Transverse colon (tissue), 4 donors: Measurements from ENCODE around the gene PRDM8. TPM values are rescaled to one million over a fixed set of nuclear protein-coding genes. Genes with fewer than 3 reads are reported as not detected.

Experiments used
- DNase-seq: peaks from one replicate; pipeline ENCODE4 v3.0.0-alpha.2; 2019
- H3K27ac ChIP-seq, 4 donors: fragments of 200-600 bp; sonication (generic); 2 replicates each; pipeline ENCODE4 v1.5.1; 2016 to 2018; ENCODE audit warnings: inconsistent platforms in 4 of 4
- H3K27me3 ChIP-seq: fragments of 200-600 bp; sonication (generic); 2 replicates; pipeline ENCODE4 v1.5.1; 2017; ENCODE audit warnings: inconsistent platforms
- H3K36me3 ChIP-seq, 4 donors: fragments of 200-600 bp; sonication (generic); 2 replicates each; pipeline ENCODE4 v1.5.1; 2017 to 2019; ENCODE audit warnings: inconsistent platforms in 4 of 4
- H3K4me1 ChIP-seq, 4 donors: fragments of 200-600 bp; sonication (generic); 2 replicates each; pipeline ENCODE4 v1.5.1; 2017 to 2020; ENCODE audit warnings: inconsistent platforms in 4 of 4
- H3K4me3 ChIP-seq, 4 donors: fragments of 200-600 bp; sonication (generic); 1 replicate in 1 of 4; 2 replicates in 3 of 4; pipeline versions ENCODE4 v1.5.1 to v1.6.1; 2017 to 2019; ENCODE audit warnings: inconsistent platforms in 4 of 4
- H3K9me3 ChIP-seq, 2 donors: fragments of 200-600 bp; sonication (generic); 2 replicates each; pipeline ENCODE4 v1.5.1; 2017 to 2019; ENCODE audit warnings: inconsistent platforms in 2 of 2
- CTCF ChIP-seq, 5 experiments: fragments of 200-600 bp in 3 of 5; fragments of 450-650 bp in 2 of 5; sonication (generic) in 3 of 5; IDR thresholded peaks; 1 replicate in 2 of 5; 2 replicates in 3 of 5; pipeline ENCODE4 v1.5.1; 2016 to 2017; ENCODE audit warnings: antibody characterized with exemption in 5 of 5, inconsistent platforms in 3 of 5, mild to moderate bottlenecking in 2 of 5, moderate library complexity in 1 of 5
- EP300 ChIP-seq: sonication (generic); formaldehyde crosslinking; IDR thresholded peaks from one replicate; pipeline ENCODE4 v1.6.1; 2017; ENCODE audit warnings: antibody characterized with exemption, low read depth
- POLR2A ChIP-seq: fragments of 450-650 bp; IDR thresholded peaks from one replicate; pipeline ENCODE4 v1.6.1; 2016; ENCODE audit warnings: antibody characterized with exemption, mild to moderate bottlenecking, moderate library complexity
- POLR2AphosphoS5 ChIP-seq, 3 donors: sonication (generic); formaldehyde crosslinking; IDR thresholded peaks; one replicate each; pipeline ENCODE4 v1.6.1; 2016; ENCODE audit warnings: antibody characterized with exemption in 3 of 3
- WGBS, 2 donors: methylation state at CpG; one replicate each; pipeline ENCODE4 v1.1.5; 2018; ENCODE audit warnings: low coverage in 1 of 2; 5-methylcytosine and 5-hydroxymethylcytosine counted together
- in situ Hi-C, 4 donors: fragments of 200-750 bp; cut with MboI; loops; one replicate each; pipeline versions ENCODE4 v1.15.0 to v1.15.1; 2017; ENCODE audit warnings: low sequenced_read_pairs in 3 of 4, low pct_ligation_motif_present in 1 of 4, low pct_unique_long_range_greater_than_20kb in 1 of 4
- intact Hi-C: fragments of 100-400 bp; cut with DNase I; formaldehyde crosslinking; loops from one replicate; pipeline ENCODE4 v1.15.1; 2023; ENCODE audit warnings: low total_unique reads
- total RNA-seq, 4 donors: library from RNA; depleted of rRNA; stranded (reverse); fragments of >200 nt; gene quantifications; one replicate each; pipeline ENCODE4 v1.1.0, GENCODE V29; 2016

Gene PRDM8
- total RNA-seq, 4 donors from 2014 or later, result 0.20 to 5.2 (median 3.2) TPM

- WGBS, 2 donors, result 46 to 87% methylated on average over 2 of the region's 2 CpGs
- no peak for DNase-seq
- no peaks in the 10 kb centered on the region for H3K4me1 ChIP-seq
- H3K27me3 ChIP-seq, result peaks cover 21% of the 10 kb centered on the region
- intact Hi-C loops, result no loop called here
- no peaks in the 10 kb centered on the region for H3K9me3 ChIP-seq
- H3K27ac ChIP-seq, result no peak overlapping the region
- no peak overlapping the region for H3K4me3 ChIP-seq
- in situ Hi-C loops, result no loop called here
- no peaks in the 10 kb centered on the region for H3K36me3 ChIP-seq
- TF ChIP-seq POLR2AphosphoS5 (IDR thresholded peaks at IDR 0.05) (no peak), POLR2A (no peak), CTCF (IDR thresholded peaks at IDR 0.05) (no peak), EP300 (no peak)
These were observed 28.8 kb downstream of the PRDM8 start for GRCh38 chr4:80226094-80226493.

GRCh38 chr4:80228460-80228859, 31.2 kb downstream of the PRDM8 start:
- no peak overlapping the region for H3K27ac ChIP-seq
- no peak for DNase-seq
- TF ChIP-seq POLR2A (no peak), POLR2AphosphoS5 (IDR thresholded peaks at IDR 0.05) (no peak)
- no peak overlapping the region for H3K4me3 ChIP-seq
- intact Hi-C loops (no loop called here), in situ Hi-C loops (no loop called here)
- no peaks in the 10 kb centered on the region for H3K9me3 ChIP-seq
- H3K36me3 ChIP-seq, result no peaks in the 10 kb centered on the region
- H3K4me1 ChIP-seq, result no peaks in the 10 kb centered on the region
- H3K27me3 ChIP-seq, result peaks cover 15% of the 10 kb centered on the region

GRCh38 chr4:80229128-80229527, 31.8 kb downstream of the PRDM8 start:
- intact Hi-C loops, result no loop called here
- WGBS, 2 donors, result 50 to 59% methylated on average over 2 of the region's 2 CpGs

GRCh38 chr4:80229590-80229989, 32.3 kb downstream of the PRDM8 start:
- no peak for DNase-seq

More at GRCh38 chr4:80229128-80229527, 31.8 kb downstream of the PRDM8 start:
- H3K4me3 ChIP-seq, result no peak overlapping the region
- in situ Hi-C loops, result no loop called here
- H3K36me3 ChIP-seq, result no peaks in the 10 kb centered on the region
- H3K27ac ChIP-seq, result no peak overlapping the region
- DNase-seq, result no peak
- TF ChIP-seq POLR2A (no peak), EP300 (no peak), CTCF (IDR thresholded peaks at IDR 0.05) (no peak), POLR2AphosphoS5 (IDR thresholded peaks at IDR 0.05) (no peak)
- no peaks in the 10 kb centered on the region for H3K9me3 ChIP-seq
- H3K27me3 ChIP-seq, result peaks cover 11% of the 10 kb centered on the region
- no peaks in the 10 kb centered on the region for H3K4me1 ChIP-seq

More at GRCh38 chr4:80229590-80229989, 32.3 kb downstream of the PRDM8 start:
- Histone ChIP-seq H3K4me3 (no peak overlapping the region), H3K9me3 (no peaks in the 10 kb centered on the region), H3K27me3 (peaks cover 11% of the 10 kb centered on the region), H3K27ac (no peak overlapping the region), H3K36me3 (no peaks in the 10 kb centered on the region), H3K4me1 (no peaks in the 10 kb centered on the region)
- TF ChIP-seq POLR2AphosphoS5 (IDR thresholded peaks at IDR 0.05), result no peak
- TF ChIP-seq POLR2A, result no peak
- TF ChIP-seq CTCF (IDR thresholded peaks at IDR 0.05), result no peak
- no peak for TF ChIP-seq EP300
- in situ Hi-C loops, result no loop called here
- 54 to 91% methylated on average over 2 of the region's 2 CpGs for WGBS, 2 donors
- intact Hi-C loops, result no loop called here
